ENCODE data around the gene NPHP4.

The NPHP4 gene

DNA sequence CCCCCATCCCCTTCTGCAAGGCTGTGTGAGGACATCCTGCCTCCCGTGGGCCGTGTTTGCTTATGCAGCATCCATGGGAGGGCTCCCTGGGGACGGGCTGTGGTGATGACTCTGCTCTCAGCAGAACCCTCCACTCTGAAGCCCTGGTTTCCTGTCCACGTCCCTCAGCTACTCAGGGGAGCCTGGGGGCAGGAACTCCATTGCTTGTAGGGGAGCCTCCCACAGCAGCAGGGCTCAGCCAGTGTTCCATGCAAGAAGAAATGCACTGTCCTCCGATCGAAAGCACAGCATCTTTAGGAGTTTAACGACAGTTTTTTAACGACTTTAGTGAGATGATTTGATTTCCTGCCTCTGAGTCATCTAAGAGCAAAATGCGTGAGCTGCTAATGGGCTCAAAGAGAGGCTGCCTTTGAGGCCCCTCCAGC, 45.1 kb upstream of the NPHP4 start:
- CTCF ChIA-PET = interaction anchor here (1.2 kb wide), 1 partner anchor 9 kb away, joined by 3 read pairs; no protein-coding TSS in a partner anchor
- peak; percentile 59 for DNase-seq (ENCODE audit: extremely low spot score)
- POLR2A ChIA-PET = interaction anchor here (0.7 kb wide), 1 partner anchor 90 kb away, joined by 6 read pairs; no protein-coding TSS in a partner anchor
- TF ChIP-seq, protein P1, sequence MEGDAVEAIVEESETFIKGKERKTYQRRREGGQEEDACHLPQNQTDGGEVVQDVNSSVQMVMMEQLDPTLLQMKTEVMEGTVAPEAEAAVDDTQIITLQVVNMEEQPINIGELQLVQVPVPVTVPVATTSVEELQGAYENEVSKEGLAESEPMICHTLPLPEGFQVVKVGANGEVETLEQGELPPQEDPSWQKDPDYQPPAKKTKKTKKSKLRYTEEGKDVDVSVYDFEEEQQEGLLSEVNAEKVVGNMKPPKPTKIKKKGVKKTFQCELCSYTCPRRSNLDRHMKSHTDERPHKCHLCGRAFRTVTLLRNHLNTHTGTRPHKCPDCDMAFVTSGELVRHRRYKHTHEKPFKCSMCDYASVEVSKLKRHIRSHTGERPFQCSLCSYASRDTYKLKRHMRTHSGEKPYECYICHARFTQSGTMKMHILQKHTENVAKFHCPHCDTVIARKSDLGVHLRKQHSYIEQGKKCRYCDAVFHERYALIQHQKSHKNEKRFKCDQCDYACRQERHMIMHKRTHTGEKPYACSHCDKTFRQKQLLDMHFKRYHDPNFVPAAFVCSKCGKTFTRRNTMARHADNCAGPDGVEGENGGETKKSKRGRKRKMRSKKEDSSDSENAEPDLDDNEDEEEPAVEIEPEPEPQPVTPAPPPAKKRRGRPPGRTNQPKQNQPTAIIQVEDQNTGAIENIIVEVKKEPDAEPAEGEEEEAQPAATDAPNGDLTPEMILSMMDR (IDR thresholded peaks at IDR 0.05; ENCODE audit: control extremely low read depth, extremely low read depth, low read depth, missing control alignments) = no peak

DNA sequence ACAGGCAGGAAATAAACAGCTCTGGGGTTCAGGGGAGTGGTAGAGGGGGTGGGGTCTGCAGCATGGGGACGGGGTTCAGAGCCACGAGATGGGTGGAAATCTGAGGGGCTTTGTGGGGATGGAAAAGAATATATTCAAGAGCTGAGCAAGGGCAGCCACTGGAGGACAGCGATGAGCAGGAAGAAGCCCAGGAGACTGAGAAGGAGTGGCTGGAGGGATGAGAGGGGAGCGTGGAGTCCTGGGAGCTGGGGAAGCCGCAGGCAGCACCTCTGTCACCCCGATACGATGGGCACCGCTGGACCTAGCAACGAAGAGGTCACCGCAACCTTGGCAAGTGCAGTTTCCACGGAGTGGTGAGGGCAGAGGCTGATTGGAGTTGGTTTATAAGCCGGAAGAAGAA, 43.5 kb upstream of the NPHP4 start:
- DNase-seq (ENCODE audit: extremely low spot score) = no peak
- TF ChIP-seq, protein P1 (IDR thresholded peaks at IDR 0.05; ENCODE audit: control extremely low read depth, extremely low read depth, low read depth, missing control alignments) = no peak
- CTCF ChIA-PET = interaction anchor here (1.0 to 2.9 kb wide), 3 partner anchors 8 to 327 kb away, joined by 3 to 12 read pairs (median 3); partner anchors contain the start of gene KCNAB2
- POLR2A ChIA-PET = no interaction called here

DNA sequence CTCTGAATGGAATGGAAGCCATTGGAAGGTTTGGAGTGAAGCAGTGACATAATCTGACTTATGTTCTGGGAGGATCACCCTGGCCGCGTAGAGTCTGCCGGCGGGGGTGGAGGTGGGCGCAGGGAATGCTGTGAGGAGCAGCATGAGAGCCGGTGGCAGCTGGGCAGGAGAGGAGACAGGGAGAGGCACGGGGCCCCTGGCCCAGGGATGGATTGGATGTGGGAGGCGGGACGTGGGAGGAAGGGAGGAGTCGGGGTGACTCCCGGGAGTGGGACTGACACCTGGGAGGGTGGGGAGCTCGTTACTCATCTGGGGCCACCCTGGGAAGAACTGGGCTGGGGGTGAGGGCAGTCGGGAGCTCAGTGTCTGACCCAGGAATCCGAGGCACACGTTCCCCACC, 43.1 kb upstream of the NPHP4 start:
- TF ChIP-seq, protein P1 (IDR thresholded peaks at IDR 0.05; ENCODE audit: control extremely low read depth, extremely low read depth, low read depth, missing control alignments) = no peak
- DNase-seq (ENCODE audit: extremely low spot score) = no peak
- ChIA-PET POLR2A (no interaction called here), CTCF (interaction anchor here (1.0 to 2.9 kb wide), 3 partner anchors 9 to 327 kb away, joined by 3 to 12 read pairs (median 3); partner anchors contain the start of gene KCNAB2)

DNA sequence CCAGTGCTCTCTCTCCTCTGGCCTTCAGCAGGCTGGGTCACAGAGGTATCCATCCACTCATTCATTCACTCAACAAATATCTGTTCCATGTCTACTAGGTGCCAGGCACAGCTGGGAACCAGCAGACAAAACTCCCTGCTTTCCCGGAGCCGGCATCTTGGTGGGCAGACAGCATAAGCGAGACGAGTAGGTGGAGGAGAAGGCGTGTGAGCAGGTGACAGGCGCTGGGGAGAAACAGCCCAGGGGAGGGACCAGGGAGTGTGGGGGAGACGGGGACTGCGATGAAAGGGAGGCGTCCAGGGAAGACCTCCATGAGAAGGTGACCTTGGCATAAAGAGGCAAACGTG, 42.5 kb upstream of the NPHP4 start:
- TF ChIP-seq, protein P1 (IDR thresholded peaks at IDR 0.05; ENCODE audit: control extremely low read depth, extremely low read depth, low read depth, missing control alignments) = no peak
- ChIA-PET CTCF (interaction anchor here (1.0 to 2.9 kb wide), 6 partner anchors 9 to 203 kb away, joined by 3 to 12 read pairs (median 4); partner anchors contain the start of gene KCNAB2), POLR2A (no interaction called here)
- no peak for DNase-seq (ENCODE audit: extremely low spot score)

DNA sequence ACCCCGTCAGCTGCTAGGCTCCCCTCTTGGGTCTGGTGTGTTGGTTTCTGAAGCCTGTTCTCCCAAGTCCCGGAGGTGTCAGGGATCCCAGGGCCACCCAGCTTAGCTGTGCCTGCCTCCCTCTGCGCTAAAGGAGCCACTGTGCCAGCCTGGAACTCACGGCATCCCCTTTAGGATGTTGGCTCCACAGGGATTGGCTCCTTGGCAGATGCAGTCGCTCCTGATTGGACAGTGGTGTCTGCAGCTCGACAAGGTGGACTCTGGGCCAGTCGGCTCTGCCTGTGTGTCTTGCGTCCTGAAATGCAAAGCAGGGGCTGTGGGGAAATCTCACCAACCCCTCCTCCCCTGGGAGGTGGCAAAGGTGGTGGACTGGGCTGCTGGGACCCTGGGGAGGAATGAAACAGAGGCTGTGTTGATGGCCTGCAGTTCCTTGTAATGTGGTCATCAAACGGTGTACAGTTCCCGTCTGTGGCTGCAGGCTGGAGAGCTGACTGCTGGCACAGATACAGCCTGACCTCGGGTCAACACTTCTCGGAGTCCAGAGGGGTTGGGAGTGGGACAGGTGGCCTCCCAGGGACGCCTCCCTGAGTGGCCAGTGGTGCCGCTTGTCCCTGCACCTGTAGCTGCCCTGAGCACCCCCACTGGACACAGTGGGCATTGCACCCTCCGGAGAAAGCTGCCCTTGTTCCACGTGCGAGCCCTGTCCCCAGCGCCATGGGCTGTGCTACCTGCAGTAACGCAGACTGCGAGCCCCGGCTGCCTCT, 41.9 kb upstream of the NPHP4 start:
- ChIA-PET CTCF (interaction anchor here (0.8 to 2.9 kb wide), 7 partner anchors 8 to 204 kb away, joined by 3 to 12 read pairs (median 4); partner anchors contain the start of gene KCNAB2), POLR2A (no interaction called here)
- no peak for DNase-seq (ENCODE audit: extremely low spot score)
- TF ChIP-seq, protein P1 (IDR thresholded peaks at IDR 0.05; ENCODE audit: control extremely low read depth, extremely low read depth, low read depth, missing control alignments) = peak; percentile 33

DNA sequence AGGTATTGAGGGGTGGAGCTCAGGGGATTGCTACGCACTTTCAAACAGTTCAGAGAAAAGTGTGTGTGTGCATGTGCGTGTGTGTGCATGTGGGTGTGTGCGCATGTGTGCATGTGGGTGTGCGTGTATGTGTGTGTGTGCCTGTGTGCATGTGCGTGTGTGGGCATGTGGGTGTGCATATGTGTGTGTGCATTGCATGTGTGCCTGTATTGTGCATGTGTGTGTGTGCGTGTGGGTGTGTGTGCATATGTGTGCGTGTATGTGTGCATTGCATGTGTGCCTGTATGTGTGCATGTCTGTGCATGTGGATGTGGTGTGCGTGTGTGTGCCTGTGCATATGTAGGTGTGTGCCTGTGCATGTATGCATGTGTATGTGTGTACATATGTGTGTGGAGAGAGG, 40.9 kb upstream of the NPHP4 start:
- TF ChIP-seq, protein P1 (IDR thresholded peaks at IDR 0.05; ENCODE audit: control extremely low read depth, extremely low read depth, low read depth, missing control alignments) = no peak

More for the DNA sequence above, 40.9 kb upstream of the NPHP4 start:
- ChIA-PET POLR2A (no interaction called here), CTCF (interaction anchor here (0.7 to 2.9 kb wide), 3 partner anchors 11 to 31 kb away, joined by 3 to 12 read pairs (median 3); partner anchors contain the start of gene KCNAB2)
- DNase-seq (ENCODE audit: extremely low spot score) = no peak

Measured in GM10248 (cell line).